ENCODE measurements around the gene LRRC74A.

LRRC74A gene

GRCh38 chr14:76848879-76849278, 22.7 kb downstream of the LRRC74A start:
- DNase-seq (ENCODE audit: low read depth): no peak

- no peak for DNase-seq (ENCODE audit: low read depth)
Observed at GRCh38 chr14:76855066-76855465, 28.9 kb downstream of the LRRC74A start.

GRCh38 chr14:76856769-76857168, 30.6 kb downstream of the LRRC74A start:
- no peak for DNase-seq (ENCODE audit: low read depth)

- no peak for DNase-seq (ENCODE audit: low read depth)
Observed at GRCh38 chr14:76861574-76862255, 35.5 kb downstream of the LRRC74A start.

- no peak for DNase-seq (ENCODE audit: low read depth)
Observed at GRCh38 chr14:76862546-76863282, 36.5 kb downstream of the LRRC74A start.

- peak; percentile 12 for DNase-seq (ENCODE audit: low read depth)
Observed at GRCh38 chr14:76863724-76864407, 37.7 kb downstream of the LRRC74A start.

- DNase-seq (ENCODE audit: low read depth): no peak
Observed at GRCh38 chr14:76866456-76866855, 40.2 kb downstream of the LRRC74A start.

- DNase-seq (ENCODE audit: low read depth): no peak
Observed at GRCh38 chr14:76867516-76868453, 41.6 kb downstream of the LRRC74A start.

- DNase-seq (ENCODE audit: low read depth): no peak
Observed at GRCh38 chr14:76868454-76869170, 42.4 kb downstream of the LRRC74A start.

GRCh38 chr14:76870166-76870565, 44.0 kb downstream of the LRRC74A start:
- DNase-seq (ENCODE audit: low read depth): no peak

GRCh38 chr14:76872796-76873432, 46.7 kb downstream of the LRRC74A start:
- peak; percentile 21 for DNase-seq (ENCODE audit: low read depth)

GRCh38 chr14:76874734-76875133, 48.5 kb downstream of the LRRC74A start:
- no peak for DNase-seq (ENCODE audit: low read depth)

- peak; percentile 63 for DNase-seq (ENCODE audit: low read depth)
Observed at GRCh38 chr14:76876076-76876475, 49.9 kb downstream of the LRRC74A start.

- DNase-seq (ENCODE audit: low read depth): no peak
Observed at GRCh38 chr14:76877871-76878270, 51.7 kb downstream of the LRRC74A start.

- peak; percentile 8 for DNase-seq (ENCODE audit: low read depth)
Observed at GRCh38 chr14:76880449-76880848, 54.2 kb downstream of the LRRC74A start.

- DNase-seq (ENCODE audit: low read depth): no peak
Observed at GRCh38 chr14:76881348-76881747, 55.1 kb downstream of the LRRC74A start.

- no peak for DNase-seq (ENCODE audit: low read depth)
Observed at GRCh38 chr14:76882651-76883050, 56.4 kb downstream of the LRRC74A start.

- no peak for DNase-seq (ENCODE audit: low read depth)
Observed at GRCh38 chr14:76883447-76883846, 57.2 kb downstream of the LRRC74A start.

- no peak for DNase-seq (ENCODE audit: low read depth)
Observed at GRCh38 chr14:76884394-76884793, 58.2 kb downstream of the LRRC74A start.

GRCh38 chr14:76884853-76885276, 58.7 kb downstream of the LRRC74A start:
- no peak for DNase-seq (ENCODE audit: low read depth)

GRCh38 chr14:76887191-76887590, 61.0 kb downstream of the LRRC74A start:
- DNase-seq (ENCODE audit: low read depth): no peak
